GM12878 (cell line): ENCODE data around the gene CREBBP.

Experiments
- EP300 ChIP-seq, 2 experiments: fragments of 150-350 bp in 1 of 2; IDR thresholded peaks; 2 replicates each; pipeline ENCODE4 v1.6.1; 2011 to 2012; ENCODE audit warnings: low read depth in 2 of 2, low read length in 2 of 2, borderline replicate concordance in 1 of 2, improper control_type of control experiment in 1 of 2, inconsistent platforms in 1 of 2; ENCODE audit not compliant: control insufficient read depth in 1 of 2
- ETV6 ChIP-seq, 2 experiments: fragments of 450-650 bp in 1 of 2; IDR thresholded peaks in 1 of 2; conservative IDR thresholded peaks in 1 of 2; 2 replicates each; pipeline ENCODE4 v1.6.1; 2014; ENCODE audit warnings: antibody characterized with exemption in 1 of 2, borderline replicate concordance in 1 of 2, low read depth in 1 of 2, mild to moderate bottlenecking in 1 of 2, moderate library complexity in 1 of 2
- HCFC1 ChIP-seq: fragments of 150-350 bp; IDR thresholded peaks from 2 replicates; pipeline ENCODE4 v1.6.1; 2014; ENCODE audit warnings: low read length
- POLR2A ChIP-seq: IDR thresholded peaks from 2 replicates; pipeline ENCODE4 v1.6.1; 2011; ENCODE audit warnings: low read depth, mild to moderate bottlenecking, low read length
- POLR2AphosphoS5 ChIP-seq: IDR thresholded peaks from 2 replicates; pipeline ENCODE4 v1.6.1; 2011; ENCODE audit warnings: mild to moderate bottlenecking, low read length, inconsistent platforms
- RAD51 ChIP-seq: fragments of 450-650 bp; IDR thresholded peaks from 2 replicates; pipeline ENCODE4 v1.6.1; 2016; ENCODE audit warnings: moderate library complexity, mild to moderate bottlenecking, inconsistent platforms
- RFX5 ChIP-seq: IDR thresholded peaks from 2 replicates; pipeline ENCODE4 v1.6.1; 2011; ENCODE audit warnings: low read depth, low read length, improper control_type of control experiment
- SIN3A ChIP-seq: IDR thresholded peaks from 2 replicates; pipeline ENCODE4 v1.6.1; 2012; ENCODE audit warnings: low read depth, low read length, improper control_type of control experiment
- TF ChIP-seq, protein P1 (sequence below), 3 experiments: IDR thresholded peaks in 2 of 3; conservative IDR thresholded peaks in 1 of 3; 2 replicates each; pipeline ENCODE4 v1.5.1; 2011; ENCODE audit warnings: low read depth in 3 of 3, low read length in 3 of 3, mild to moderate bottlenecking in 3 of 3, control low read depth in 2 of 3, moderate library complexity in 2 of 3, inconsistent platforms in 1 of 3, mixed read lengths in 1 of 3; ENCODE audit not compliant: control insufficient read depth in 2 of 3, insufficient read depth in 1 of 3; ENCODE audit errors: extremely low read depth in 1 of 3
- TF ChIP-seq, protein P2 (sequence below): IDR thresholded peaks from 2 replicates; pipeline ENCODE4 v1.6.1; 2011; ENCODE audit warnings: low read depth, low read length, improper control_type of control experiment, borderline replicate concordance

DNA sequence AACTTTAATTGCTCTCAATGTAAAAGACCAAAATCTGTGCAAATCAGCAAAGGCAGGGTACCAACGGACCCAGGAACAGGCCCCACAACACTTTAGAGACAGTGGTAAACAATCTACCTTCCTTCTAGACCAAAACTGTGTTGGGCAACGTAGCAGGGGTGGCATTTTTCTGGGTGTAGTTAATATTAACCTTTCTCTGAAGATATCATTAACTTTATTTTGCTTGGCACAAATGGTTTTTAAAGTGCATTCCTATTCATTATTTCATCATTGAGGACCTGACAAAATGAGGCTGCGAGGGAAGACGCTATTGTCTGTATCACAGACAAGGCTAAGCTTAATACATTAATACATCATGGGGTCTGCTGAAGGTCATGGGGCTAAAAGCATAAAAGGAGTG lies 125.3 kb downstream of the CREBBP start:
- TF ChIP-seq SIN3A (no peak), RFX5 (no peak), EP300 (IDR thresholded peaks at IDR 0.05; ENCODE audit: borderline replicate concordance in 1 of 2, control insufficient read depth in 1 of 2, low read depth in 2 of 2, low read length in 2 of 2) (no peak), HCFC1 (no peak), RAD51 (no peak), POLR2AphosphoS5 (no peak), POLR2A (no peak), ETV6 (conservative IDR thresholded peaks at IDR 0.05 in 1 of 2, IDR thresholded peaks at IDR 0.05 in 1 of 2; ENCODE audit: borderline replicate concordance in 1 of 2, low read depth in 1 of 2) (no peak)
- TF ChIP-seq, protein P1, sequence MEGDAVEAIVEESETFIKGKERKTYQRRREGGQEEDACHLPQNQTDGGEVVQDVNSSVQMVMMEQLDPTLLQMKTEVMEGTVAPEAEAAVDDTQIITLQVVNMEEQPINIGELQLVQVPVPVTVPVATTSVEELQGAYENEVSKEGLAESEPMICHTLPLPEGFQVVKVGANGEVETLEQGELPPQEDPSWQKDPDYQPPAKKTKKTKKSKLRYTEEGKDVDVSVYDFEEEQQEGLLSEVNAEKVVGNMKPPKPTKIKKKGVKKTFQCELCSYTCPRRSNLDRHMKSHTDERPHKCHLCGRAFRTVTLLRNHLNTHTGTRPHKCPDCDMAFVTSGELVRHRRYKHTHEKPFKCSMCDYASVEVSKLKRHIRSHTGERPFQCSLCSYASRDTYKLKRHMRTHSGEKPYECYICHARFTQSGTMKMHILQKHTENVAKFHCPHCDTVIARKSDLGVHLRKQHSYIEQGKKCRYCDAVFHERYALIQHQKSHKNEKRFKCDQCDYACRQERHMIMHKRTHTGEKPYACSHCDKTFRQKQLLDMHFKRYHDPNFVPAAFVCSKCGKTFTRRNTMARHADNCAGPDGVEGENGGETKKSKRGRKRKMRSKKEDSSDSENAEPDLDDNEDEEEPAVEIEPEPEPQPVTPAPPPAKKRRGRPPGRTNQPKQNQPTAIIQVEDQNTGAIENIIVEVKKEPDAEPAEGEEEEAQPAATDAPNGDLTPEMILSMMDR (IDR thresholded peaks at IDR 0.05 in 2 of 3, conservative IDR thresholded peaks at IDR 0.05 in 1 of 3; ENCODE audit: control insufficient read depth in 2 of 3, extremely low read depth in 1 of 3, insufficient read depth in 1 of 3, low read depth in 3 of 3, low read length in 3 of 3): no peak
- TF ChIP-seq, protein P2, sequence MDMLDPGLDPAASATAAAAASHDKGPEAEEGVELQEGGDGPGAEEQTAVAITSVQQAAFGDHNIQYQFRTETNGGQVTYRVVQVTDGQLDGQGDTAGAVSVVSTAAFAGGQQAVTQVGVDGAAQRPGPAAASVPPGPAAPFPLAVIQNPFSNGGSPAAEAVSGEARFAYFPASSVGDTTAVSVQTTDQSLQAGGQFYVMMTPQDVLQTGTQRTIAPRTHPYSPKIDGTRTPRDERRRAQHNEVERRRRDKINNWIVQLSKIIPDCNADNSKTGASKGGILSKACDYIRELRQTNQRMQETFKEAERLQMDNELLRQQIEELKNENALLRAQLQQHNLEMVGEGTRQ: no peak
